Ammon's horn (tissue), 1 donor: ENCODE results near the gene RABGGTB.
"Not testable (repeated sequence)": the region's sequence is repeated elsewhere in the genome, so short reads cannot be mapped to it uniquely, and the experiment has no call there.

Source experiments
- DNase-seq: peaks from one replicate; pipeline ENCODE4 v3.0.0-alpha.2; 2016; ENCODE audit warnings: low spot score

RABGGTB gene

GRCh38 chr1:75796376-75797272, 10.6 kb downstream of the RABGGTB start, which contains the start of gene MSH4:
TSS of gene MSH4 (plus strand) at chr1:75796882. CDS start at chr1:75796986, 104 bp downstream.
- no peak for DNase-seq

- no peak for DNase-seq
Measured at GRCh38 chr1:75797273-75797588, 11.2 kb downstream of the RABGGTB start.

GRCh38 chr1:75797606-75798216, 11.7 kb downstream of the RABGGTB start:
- DNase-seq = no peak

GRCh38 chr1:75801480-75801879, 15.4 kb downstream of the RABGGTB start:
- DNase-seq = not testable (repeated sequence)

- DNase-seq = no peak
Measured at GRCh38 chr1:75808921-75809320, 22.9 kb downstream of the RABGGTB start.

- DNase-seq = not testable (repeated sequence)
Measured at GRCh38 chr1:75810113-75810512, 24.1 kb downstream of the RABGGTB start.

GRCh38 chr1:75811211-75811981, 25.3 kb downstream of the RABGGTB start:
- DNase-seq = no peak

- DNase-seq = no peak
Measured at GRCh38 chr1:75812065-75812464, 26.0 kb downstream of the RABGGTB start.

GRCh38 chr1:75823596-75823995, 37.5 kb downstream of the RABGGTB start:
- DNase-seq = not testable (repeated sequence)

- no peak for DNase-seq
Measured at GRCh38 chr1:75836528-75837100, 50.6 kb downstream of the RABGGTB start.

GRCh38 chr1:75838079-75838478, 52.0 kb downstream of the RABGGTB start:
- DNase-seq = no peak

- no peak for DNase-seq
Measured at GRCh38 chr1:75841421-75841820, 55.4 kb downstream of the RABGGTB start.
